Endothelial cell of umbilical vein (primary cell): ENCODE measurements around the gene GYG1. TPM values are rescaled to one million over a fixed set of nuclear protein-coding genes. Genes with fewer than 3 reads are reported as not detected.

Experiments
- BruUV-seq: library from RNA; stranded (reverse); fragments of 400-500 nt; replicated peaks from 2 replicates; lab custom pipeline; 2021; lab: Mats Ljungman, UMichigan
- CTCF ChIA-PET: fragments of 300-600, 350-600 bp; sonication (Branson Sonifier 250); formaldehyde crosslinking; loops from one replicate; lab custom pipeline; 2021; ENCODE audit warnings: antibody characterized with exemption, inconsistent platforms; lab: Charles Lee
- POLR2A ChIA-PET: fragments of 300-600, 350-600 bp; sonication (Branson Sonifier 250); formaldehyde crosslinking; loops from one replicate; lab custom pipeline; 2021; ENCODE audit warnings: antibody characterized with exemption, inconsistent platforms; lab: Charles Lee
- DNase-seq: peaks from one replicate; pipeline ENCODE4 v3.0.0-alpha.2; 2011; ENCODE audit warnings: low read depth, low spot score
- FAIRE-seq: peaks from 2 replicates; lab custom pipeline; 2011; peaks lifted over from hg19 to GRCh38; lab: Jason Lieb, UNC
- H2AFZ ChIP-seq: 2 replicates; pipeline ENCODE4 v1.6.0; 2012; ENCODE audit warnings: low read depth, low read length, control low read depth, inconsistent platforms
- H3K27ac ChIP-seq: 2 replicates; pipeline ENCODE4 v1.5.1; 2011; ENCODE audit warnings: low read depth, mild to moderate bottlenecking, control low read depth, low read length, moderate library complexity; ENCODE audit not compliant: insufficient read depth
- H3K27me3 ChIP-seq, 2 experiments: 2 replicates each; pipeline versions ENCODE4 v1.6.0 to v1.6.1; 2011; ENCODE audit warnings: low read length in 2 of 2, mixed read lengths in 1 of 2; ENCODE audit not compliant: control insufficient read depth in 2 of 2, insufficient read depth in 2 of 2
- H3K36me3 ChIP-seq, 2 experiments: 2 replicates in 1 of 2; 3 replicates in 1 of 2; pipeline ENCODE4 v1.5.1; 2011; ENCODE audit warnings: low read length in 2 of 2, mild to moderate bottlenecking in 1 of 2, moderate library complexity in 1 of 2; ENCODE audit not compliant: control insufficient read depth in 2 of 2, insufficient read depth in 2 of 2; ENCODE audit errors: extremely low read depth in 1 of 2
- H3K4me1 ChIP-seq: 3 replicates; pipeline ENCODE4 v1.5.1; 2011; ENCODE audit warnings: mild to moderate bottlenecking, low read length; ENCODE audit not compliant: control insufficient read depth, insufficient read depth; ENCODE audit errors: extremely low read depth
- H3K4me2 ChIP-seq: 2 replicates; pipeline ENCODE4 v1.6.1; 2011; ENCODE audit warnings: low read length, control low read depth, mixed read lengths; ENCODE audit not compliant: insufficient read depth
- H3K4me3 ChIP-seq, 3 experiments: fragments of 200-600 bp in 1 of 3; sonication (generic), shearing (Covaris generic) in 1 of 3; replicated peaks in 1 of 3; 2 replicates each; pipeline ENCODE4 v1.5.1; 2011 to 2016; ENCODE audit warnings: control low read depth in 3 of 3, low read length in 3 of 3, mild to moderate bottlenecking in 2 of 3, inconsistent platforms in 1 of 3, low read depth in 1 of 3, moderate library complexity in 1 of 3; ENCODE audit not compliant: insufficient read depth in 1 of 3
- H3K79me2 ChIP-seq: 2 replicates; pipeline ENCODE4 v1.6.0; 2012; ENCODE audit warnings: low read length, inconsistent platforms; ENCODE audit not compliant: control insufficient read depth, insufficient read depth
- H3K9ac ChIP-seq: replicated peaks from 2 replicates; pipeline ENCODE3; 2011; ENCODE audit warnings: low read length, control low read depth; ENCODE audit not compliant: insufficient read depth; ENCODE audit errors: extremely low read depth
- H3K9me1 ChIP-seq: replicated peaks from 3 replicates; pipeline ENCODE4 v1.6.0; 2011; ENCODE audit warnings: mild to moderate bottlenecking, low read length; ENCODE audit not compliant: control insufficient read depth, insufficient read depth; ENCODE audit errors: extremely low read depth
- H3K9me3 ChIP-seq: replicated peaks from 2 replicates; pipeline ENCODE4 v1.5.1; 2012; ENCODE audit warnings: low read length, inconsistent platforms; ENCODE audit not compliant: control insufficient read depth, insufficient read depth
- H4K20me1 ChIP-seq: replicated peaks from 2 replicates; pipeline ENCODE3; 2011; ENCODE audit warnings: mild to moderate bottlenecking, low read length; ENCODE audit not compliant: control insufficient read depth, insufficient read depth; ENCODE audit errors: extremely low read depth
- MYC ChIP-seq: IDR thresholded peaks from one replicate; pipeline ENCODE4 v1.6.1; 2011; ENCODE audit warnings: mild to moderate bottlenecking, low read depth, low read length
- POLR2A ChIP-seq: IDR thresholded peaks from 2 replicates; pipeline ENCODE4 v1.6.1; 2012; ENCODE audit warnings: low read depth, mild to moderate bottlenecking, control low read depth, low read length
- dilution Hi-C: fragments of 300-500 bp; cut with MboI; formaldehyde crosslinking; loops from one replicate; pipeline ENCODE4 v1.15.0; 2019; ENCODE audit warnings: low sequenced_read_pairs; ENCODE audit not compliant: extremely low pct_ligation_motif_present
- intact Hi-C: fragments of 100-400 bp; cut with micrococcal nuclease; formaldehyde crosslinking; loops from one replicate; pipeline ENCODE4 v1.10.0; 2022
- polyA plus RNA-seq, 4 experiments: library from polyadenylated mRNA; depleted of rRNA in 3 of 4; stranded (reverse) in 3 of 4; unstranded in 1 of 4; fragments of >200 nt; gene quantifications; 2 replicates each; pipeline versions ENCODE4 v1.2.1 to v1.2.3, GENCODE V29; 2011 to 2012; ENCODE audit warnings: missing spikeins in 1 of 4
- total RNA-seq: library from RNA; stranded (reverse); gene quantifications from 2 replicates; pipeline ENCODE4 v1.2.3, GENCODE V29; 2021
- TF ChIP-seq, protein P1 (sequence below), 2 donors: IDR thresholded peaks; 1 replicate in 1 of 2; 2 replicates in 1 of 2; pipeline ENCODE4 v1.5.1; 2011; ENCODE audit warnings: low read length in 2 of 2, mild to moderate bottlenecking in 2 of 2, moderate library complexity in 2 of 2, control low read depth in 1 of 2, inconsistent platforms in 1 of 2, low read depth in 1 of 2; ENCODE audit not compliant: insufficient read depth in 1 of 2; ENCODE audit errors: extremely low read depth in 1 of 2

The GYG1 gene
- total and polyA plus RNA-seq, 2 donors (not counting 3 experiments of a cell fraction or from before 2014, with no cell fraction given), result 24.7 to 58.5 TPM

GRCh38 chr3:148955544-148956346 is 35.6 kb upstream of the GYG1 start:
- intact Hi-C loops, result loop anchor here (1.0 to 10.0 kb wide), 7 partner anchors 129 to 534 kb away; partner anchors contain the start of genes HLTF, TM4SF1 and TM4SF18
- H3K4me2 ChIP-seq, result no peak overlapping the region
- H4K20me1 ChIP-seq, result no peaks in the 10 kb centered on the region
- peak; percentile 87 for DNase-seq
- peaks cover 4% of the 10 kb centered on the region for H3K4me1 ChIP-seq
- CTCF ChIA-PET, result interaction anchor here (0.5 to 5.6 kb wide), 79 partner anchors 8 to 1228 kb away, joined by 3 to 136 read pairs (median 4); partner anchors contain the start of genes CPA3, GYG1, HLTF and HPS3
- no TSS peak for BruUV-seq
- H3K27ac ChIP-seq, result no peak overlapping the region
- peak overlapping the region; percentile 74 for H2AFZ ChIP-seq
- H3K9ac ChIP-seq, result no peak overlapping the region
- POLR2A ChIA-PET, result interaction anchor here (0.6 to 1.1 kb wide), 7 partner anchors 35 to 1251 kb away, joined by 3 to 5 read pairs (median 4); partner anchors contain the start of genes GYG1 and HPS3
- peak; percentile 91 for FAIRE-seq
- H3K9me3 ChIP-seq, result no peaks in the 10 kb centered on the region
- no peaks in the 10 kb centered on the region for H3K36me3 ChIP-seq
- H3K4me3 ChIP-seq, result no peak overlapping the region
- no peaks in the 10 kb centered on the region for H3K79me2 ChIP-seq
- TF ChIP-seq, protein P1, sequence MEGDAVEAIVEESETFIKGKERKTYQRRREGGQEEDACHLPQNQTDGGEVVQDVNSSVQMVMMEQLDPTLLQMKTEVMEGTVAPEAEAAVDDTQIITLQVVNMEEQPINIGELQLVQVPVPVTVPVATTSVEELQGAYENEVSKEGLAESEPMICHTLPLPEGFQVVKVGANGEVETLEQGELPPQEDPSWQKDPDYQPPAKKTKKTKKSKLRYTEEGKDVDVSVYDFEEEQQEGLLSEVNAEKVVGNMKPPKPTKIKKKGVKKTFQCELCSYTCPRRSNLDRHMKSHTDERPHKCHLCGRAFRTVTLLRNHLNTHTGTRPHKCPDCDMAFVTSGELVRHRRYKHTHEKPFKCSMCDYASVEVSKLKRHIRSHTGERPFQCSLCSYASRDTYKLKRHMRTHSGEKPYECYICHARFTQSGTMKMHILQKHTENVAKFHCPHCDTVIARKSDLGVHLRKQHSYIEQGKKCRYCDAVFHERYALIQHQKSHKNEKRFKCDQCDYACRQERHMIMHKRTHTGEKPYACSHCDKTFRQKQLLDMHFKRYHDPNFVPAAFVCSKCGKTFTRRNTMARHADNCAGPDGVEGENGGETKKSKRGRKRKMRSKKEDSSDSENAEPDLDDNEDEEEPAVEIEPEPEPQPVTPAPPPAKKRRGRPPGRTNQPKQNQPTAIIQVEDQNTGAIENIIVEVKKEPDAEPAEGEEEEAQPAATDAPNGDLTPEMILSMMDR (IDR thresholded peaks at IDR 0.05; ENCODE audit: extremely low read depth in 1 of 2, insufficient read depth in 1 of 2, low read depth in 1 of 2, low read length in 2 of 2), result peak; percentile 41 to 64
- TF ChIP-seq MYC, result no peak
- H3K9me1 ChIP-seq, result no peaks in the 10 kb centered on the region
- H3K27me3 ChIP-seq, result no peaks in the 10 kb centered on the region
- dilution Hi-C loops, result no loop called here

DNA sequence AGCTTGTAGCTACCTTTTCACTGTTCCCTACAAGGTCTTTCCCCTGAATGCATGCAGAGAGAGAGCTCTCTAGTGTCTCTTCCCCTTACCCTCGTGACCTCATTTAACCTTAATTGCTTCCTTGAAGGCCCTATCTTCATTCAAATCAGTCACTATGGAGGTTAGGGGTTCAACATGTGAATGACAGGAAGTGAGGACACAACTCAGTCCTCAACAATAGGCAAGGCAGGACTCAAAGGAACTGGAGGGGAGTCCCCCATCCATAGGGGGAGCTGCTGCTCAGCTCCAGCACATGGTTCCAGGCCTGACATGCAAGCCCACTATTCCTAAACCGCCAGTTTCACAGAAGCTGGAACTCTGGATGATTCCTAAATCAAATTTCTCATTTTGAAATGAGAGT is 33.8 kb upstream of the GYG1 start:
- FAIRE-seq (no peak), DNase-seq (no peak)
- Histone ChIP-seq H3K79me2 (no peaks in the 10 kb centered on the region), H3K9me1 (no peaks in the 10 kb centered on the region), H3K27me3 (no peaks in the 10 kb centered on the region), H4K20me1 (no peaks in the 10 kb centered on the region), H3K36me3 (no peaks in the 10 kb centered on the region), H3K4me3 (no peak overlapping the region), H2AFZ (no peak overlapping the region), H3K4me1 (peaks cover 6% of the 10 kb centered on the region), H3K4me2 (no peak overlapping the region), H3K9ac (no peak overlapping the region), H3K9me3 (no peaks in the 10 kb centered on the region), H3K27ac (no peak overlapping the region)
- no TSS peak for BruUV-seq
- CTCF ChIA-PET, result interaction anchor here (0.6 to 5.6 kb wide), 5 partner anchors 12 to 591 kb away, joined by 3 to 136 read pairs (median 3); no protein-coding TSS in a partner anchor
- intact Hi-C loops, result loop anchor here (10.0 kb wide), 2 partner anchors 127 to 417 kb away; partner anchors contain the start of genes HLTF and TM4SF1
- no peak for TF ChIP-seq POLR2A
- TF ChIP-seq, protein P1 (IDR thresholded peaks at IDR 0.05; ENCODE audit: extremely low read depth in 1 of 2, insufficient read depth in 1 of 2, low read depth in 1 of 2, low read length in 2 of 2), result peak; percentile 27 to 29
- POLR2A ChIA-PET, result no interaction called here
- dilution Hi-C loops, result no loop called here
